T-helper 1 cell treated with Interleukin-12 subunit alpha and Interleukin-12 subunit beta and Interleukin-4 antibody, amounts not matched to agents 30 μg/mL and 1 μg/mL, for 36 hours (primary cell): Measurements from ENCODE around the gene CEP131.

Experiments used
- H3K27ac Mint-ChIP-seq: one replicate; pipeline ENCODE4 v1.8.0; 2021; ENCODE audit warnings: mild to moderate bottlenecking, mixed read lengths
- H3K27me3 Mint-ChIP-seq: one replicate; pipeline ENCODE4 v1.8.0; 2021; ENCODE audit warnings: low read depth, mixed read lengths
- H3K36me3 Mint-ChIP-seq: one replicate; pipeline ENCODE4 v1.8.0; 2021; ENCODE audit warnings: low read depth, mixed read lengths
- H3K4me1 Mint-ChIP-seq: one replicate; pipeline ENCODE4 v1.8.0; 2021; ENCODE audit warnings: low read depth, mixed read lengths
- H3K4me3 Mint-ChIP-seq: one replicate; pipeline ENCODE4 v1.8.0; 2021; ENCODE audit warnings: mild to moderate bottlenecking, moderate library complexity, mixed read lengths
- H3K9me3 Mint-ChIP-seq: one replicate; pipeline ENCODE4 v1.8.0; 2021; ENCODE audit warnings: mixed read lengths

Gene CEP131

DNA sequence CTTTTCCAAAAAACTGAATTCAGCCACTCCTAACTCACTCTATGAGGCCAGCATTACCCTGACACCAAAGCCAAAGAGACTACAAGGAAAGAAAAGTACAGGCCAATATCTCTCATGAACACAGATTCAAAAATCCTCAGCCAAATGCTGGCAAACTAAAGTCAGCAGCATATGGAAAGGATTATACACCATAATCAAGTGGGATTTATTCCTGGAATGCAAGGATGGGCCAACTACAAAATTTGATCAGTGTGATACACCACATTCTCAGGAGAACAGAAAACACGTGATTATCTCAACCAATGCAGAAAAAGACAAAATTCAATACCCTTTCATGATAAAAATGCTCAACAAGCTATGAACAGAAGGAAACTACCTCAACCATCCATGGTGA is 49.0 kb downstream of the CEP131 start:
- H3K36me3 Mint-ChIP-seq: no peaks in the 10 kb centered on the region
- H3K4me1 Mint-ChIP-seq: no peaks in the 10 kb centered on the region
- no peak overlapping the region for H3K4me3 Mint-ChIP-seq
- H3K27me3 Mint-ChIP-seq: no peaks in the 10 kb centered on the region
- no peak overlapping the region for H3K27ac Mint-ChIP-seq
- no peaks in the 10 kb centered on the region for H3K9me3 Mint-ChIP-seq

DNA sequence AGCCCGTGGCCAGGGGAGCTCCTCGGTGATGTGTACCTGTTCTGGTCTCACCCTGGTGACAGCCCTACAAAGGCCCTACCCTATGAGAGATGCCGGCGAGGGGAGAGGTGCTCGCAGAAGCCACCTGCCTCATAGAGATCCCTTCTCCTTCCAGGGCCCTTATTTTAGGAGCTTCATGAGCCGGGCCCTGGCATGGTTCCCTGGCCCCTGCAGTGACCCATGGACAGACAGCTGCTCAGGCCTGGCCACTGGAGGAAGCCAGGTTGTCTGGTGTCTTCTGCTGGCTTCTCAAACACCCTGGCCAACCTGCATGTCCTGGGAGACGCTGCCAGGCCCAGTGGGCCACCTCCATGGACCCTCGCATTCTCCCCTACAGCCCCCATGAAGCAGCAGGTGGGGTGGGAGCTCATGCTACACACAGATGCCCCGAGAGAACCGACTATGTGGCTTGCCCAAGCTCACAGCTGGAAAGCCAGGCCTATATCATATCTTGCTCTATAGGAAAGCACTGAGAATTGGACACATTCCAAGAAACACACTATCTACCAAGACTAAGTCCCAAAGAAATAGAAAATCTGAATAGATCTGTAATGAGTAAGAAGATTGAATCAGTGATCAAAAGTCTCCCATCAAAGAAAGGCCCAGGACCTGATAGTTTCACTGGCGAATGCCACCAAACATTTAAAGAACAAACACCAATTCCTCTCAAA is 49.6 kb downstream of the CEP131 start:
- H3K9me3 Mint-ChIP-seq: no peaks in the 10 kb centered on the region
- H3K36me3 Mint-ChIP-seq: no peaks in the 10 kb centered on the region
- no peak overlapping the region for H3K4me3 Mint-ChIP-seq
- no peaks in the 10 kb centered on the region for H3K27me3 Mint-ChIP-seq
- no peak overlapping the region for H3K27ac Mint-ChIP-seq
- H3K4me1 Mint-ChIP-seq: no peaks in the 10 kb centered on the region

- Mint-ChIP-seq H3K9me3 (no peaks in the 10 kb centered on the region), H3K27ac (no peak overlapping the region), H3K4me1 (no peaks in the 10 kb centered on the region), H3K4me3 (no peak overlapping the region), H3K36me3 (no peaks in the 10 kb centered on the region), H3K27me3 (peaks cover 5% of the 10 kb centered on the region)
Observed at GRCh38 chr17:81171941-81172340, 50.8 kb downstream of the CEP131 start.

GRCh38 chr17:81170727-81171494 is 51.9 kb downstream of the CEP131 start:
- Mint-ChIP-seq H3K27ac (no peak overlapping the region), H3K27me3 (peaks cover 9% of the 10 kb centered on the region), H3K36me3 (no peaks in the 10 kb centered on the region), H3K9me3 (no peaks in the 10 kb centered on the region), H3K4me1 (no peaks in the 10 kb centered on the region), H3K4me3 (no peak overlapping the region)

DNA sequence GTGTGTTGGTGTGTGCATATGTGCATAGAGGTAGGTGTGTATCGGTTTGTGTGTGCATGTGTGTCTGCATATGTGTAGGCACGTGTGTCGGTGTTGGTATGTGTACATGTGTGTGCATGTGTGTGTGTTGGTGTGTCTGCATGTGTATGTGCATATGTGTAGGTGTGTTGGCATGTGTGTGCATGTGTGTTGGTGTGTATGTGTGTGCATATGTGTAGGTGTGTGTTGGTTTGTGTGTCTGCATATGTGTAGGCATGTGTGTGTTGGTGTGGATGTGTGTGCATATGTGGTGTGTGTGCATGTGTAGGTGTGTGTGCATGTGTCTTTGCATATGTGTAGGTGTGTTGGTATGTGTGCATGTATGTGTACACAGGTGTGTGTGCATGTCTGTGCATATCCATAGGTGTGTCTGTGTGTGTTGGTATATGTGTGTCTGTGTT is 52.9 kb downstream of the CEP131 start:
- H3K36me3 Mint-ChIP-seq: no peaks in the 10 kb centered on the region
- H3K27me3 Mint-ChIP-seq: peaks cover 9% of the 10 kb centered on the region
- no peak overlapping the region for H3K27ac Mint-ChIP-seq
- no peaks in the 10 kb centered on the region for H3K4me1 Mint-ChIP-seq
- H3K9me3 Mint-ChIP-seq: no peaks in the 10 kb centered on the region
- no peak overlapping the region for H3K4me3 Mint-ChIP-seq

DNA sequence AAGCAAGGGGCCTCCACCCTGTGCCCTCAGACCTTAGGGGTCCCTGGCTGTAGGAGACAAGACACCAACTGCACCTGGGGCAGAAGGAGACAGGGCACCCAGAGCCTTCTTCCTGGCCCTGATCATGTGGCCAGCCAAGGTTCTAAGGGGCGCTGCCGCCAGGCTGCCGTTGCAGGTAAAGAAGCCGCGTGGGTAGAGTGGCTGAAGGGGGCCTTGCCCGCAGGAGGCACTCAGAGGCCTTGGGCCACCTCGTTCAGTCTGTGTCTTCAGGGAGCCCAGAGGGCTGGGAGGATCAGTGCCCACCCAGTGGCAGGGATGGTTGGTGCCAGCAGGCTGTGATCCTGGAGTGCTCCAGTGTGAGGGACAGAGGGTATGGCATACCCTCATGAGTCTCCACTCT is 55.1 kb downstream of the CEP131 start:
- H3K4me1 Mint-ChIP-seq: no peaks in the 10 kb centered on the region
- peaks cover 17% of the 10 kb centered on the region for H3K27me3 Mint-ChIP-seq
- H3K27ac Mint-ChIP-seq: no peak overlapping the region
- H3K4me3 Mint-ChIP-seq: no peak overlapping the region
- no peaks in the 10 kb centered on the region for H3K36me3 Mint-ChIP-seq
- no peaks in the 10 kb centered on the region for H3K9me3 Mint-ChIP-seq

DNA sequence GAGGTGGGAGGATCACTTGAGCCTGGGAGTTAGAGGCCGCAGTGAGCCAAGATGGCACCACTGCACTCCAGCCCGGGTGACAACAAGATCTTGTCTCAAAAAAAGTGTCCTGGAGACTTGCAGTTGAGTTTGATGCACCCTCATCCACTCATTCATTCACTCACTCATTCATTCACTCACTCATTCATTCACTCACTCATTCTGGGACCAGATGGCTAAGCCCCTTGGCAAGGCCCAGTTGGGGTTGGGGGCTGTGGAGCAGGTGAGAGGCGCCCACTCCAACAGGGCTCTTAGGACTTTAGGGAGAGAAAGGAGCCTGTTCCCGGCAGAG is 55.6 kb downstream of the CEP131 start:
- Mint-ChIP-seq H3K36me3 (no peaks in the 10 kb centered on the region), H3K27ac (no peak overlapping the region), H3K4me3 (no peak overlapping the region), H3K4me1 (no peaks in the 10 kb centered on the region), H3K27me3 (peaks cover 17% of the 10 kb centered on the region), H3K9me3 (no peaks in the 10 kb centered on the region)

DNA sequence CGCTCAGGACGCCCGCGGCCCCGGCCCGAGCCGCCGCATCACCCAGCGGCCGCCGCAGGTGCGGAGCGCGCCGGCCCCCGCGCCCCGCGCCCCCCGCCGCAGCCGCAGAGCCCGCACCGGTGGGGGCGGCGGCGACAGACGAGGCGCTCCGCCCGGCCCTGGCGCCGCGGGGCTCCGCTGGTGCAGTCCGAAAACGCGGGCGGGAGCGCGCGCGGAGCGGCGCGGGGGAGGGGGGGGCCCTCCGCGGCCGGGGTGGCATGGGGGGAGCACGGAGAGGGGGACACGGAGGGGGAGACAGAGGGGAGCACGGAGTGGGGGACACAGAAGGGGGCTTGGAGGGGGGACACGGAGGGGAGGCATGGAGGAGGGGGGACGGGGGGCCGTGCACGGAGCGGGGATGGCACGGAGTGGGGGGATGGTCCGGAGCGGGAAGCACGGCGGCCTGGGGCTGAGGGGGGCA is 56.7 kb downstream of the CEP131 start, which contains the start of gene AATK:
AATK (minus strand) TSS at position 189 of the 460 bp plus-strand sequence. CDS start 229 bp downstream, outside the sequence.
- peaks cover 17% of the 10 kb centered on the region for H3K27me3 Mint-ChIP-seq
- no peaks in the 10 kb centered on the region for H3K9me3 Mint-ChIP-seq
- no peak within 1 kb of the TSS for H3K27ac Mint-ChIP-seq
- no peaks in the 10 kb centered on the region for H3K36me3 Mint-ChIP-seq
- H3K4me1 Mint-ChIP-seq: no peaks in the 10 kb centered on the region
- H3K4me3 Mint-ChIP-seq: no peak within 1 kb of the TSS

GRCh38 chr17:81165246-81166032 is 57.3 kb downstream of the CEP131 start, which contains the start of gene PVALEF:
Gene PVALEF (plus strand): TSS chr17:81165507. CDS start chr17:81181227, 15,720 bp downstream.
- Mint-ChIP-seq H3K27me3 (peaks cover 17% of the 10 kb centered on the region), H3K4me1 (no peaks in the 10 kb centered on the region), H3K36me3 (no peaks in the 10 kb centered on the region), H3K27ac (no peak within 1 kb of the TSS), H3K9me3 (no peaks in the 10 kb centered on the region), H3K4me3 (no peak within 1 kb of the TSS)

- Mint-ChIP-seq H3K27me3 (peaks cover 17% of the 10 kb centered on the region), H3K4me1 (no peaks in the 10 kb centered on the region), H3K27ac (no peak overlapping the region), H3K9me3 (no peaks in the 10 kb centered on the region), H3K4me3 (no peak overlapping the region), H3K36me3 (no peaks in the 10 kb centered on the region)
Observed at GRCh38 chr17:81164371-81165245, 58.2 kb downstream of the CEP131 start.

DNA sequence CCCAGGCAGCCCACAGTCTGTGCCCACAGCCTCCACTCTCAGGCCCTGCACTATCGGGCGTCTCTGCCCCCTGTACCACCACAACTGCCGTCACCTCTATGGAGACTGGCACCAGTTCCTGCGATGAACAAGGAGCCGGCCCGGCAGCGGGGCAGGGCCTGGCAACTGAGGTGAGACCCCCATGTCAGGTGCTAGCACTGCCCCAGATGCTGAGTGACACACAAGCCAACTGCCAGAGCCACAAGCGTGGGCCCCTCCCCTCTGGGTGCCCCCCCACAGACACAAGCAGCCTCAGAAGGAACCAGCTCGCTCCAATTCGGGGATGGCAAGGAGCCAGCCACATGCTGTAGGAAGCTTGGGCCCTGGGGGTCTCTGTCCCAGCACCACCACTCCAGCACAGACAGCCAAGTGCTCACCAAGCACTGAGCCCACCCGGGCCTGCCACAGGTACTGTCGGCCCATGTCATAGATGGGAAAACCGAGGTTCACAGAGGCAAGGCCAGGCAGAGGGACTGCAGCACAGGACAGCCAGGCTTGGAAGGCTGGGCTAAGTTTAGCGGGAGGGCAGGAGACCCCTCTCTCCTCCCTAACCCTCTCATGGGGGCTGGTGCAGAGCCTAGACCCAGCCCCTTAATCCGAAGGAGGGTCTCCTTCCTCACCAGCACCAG is 58.9 kb downstream of the CEP131 start:
- Mint-ChIP-seq H3K4me1 (no peaks in the 10 kb centered on the region), H3K4me3 (no peak overlapping the region), H3K9me3 (no peaks in the 10 kb centered on the region), H3K27ac (no peak overlapping the region), H3K27me3 (peaks cover 17% of the 10 kb centered on the region), H3K36me3 (no peaks in the 10 kb centered on the region)

GRCh38 chr17:81163051-81163695 is 59.6 kb downstream of the CEP131 start:
- no peak overlapping the region for H3K27ac Mint-ChIP-seq
- H3K4me1 Mint-ChIP-seq: no peaks in the 10 kb centered on the region
- H3K9me3 Mint-ChIP-seq: no peaks in the 10 kb centered on the region
- no peaks in the 10 kb centered on the region for H3K36me3 Mint-ChIP-seq
- no peak overlapping the region for H3K4me3 Mint-ChIP-seq
- H3K27me3 Mint-ChIP-seq: peaks cover 17% of the 10 kb centered on the region

DNA sequence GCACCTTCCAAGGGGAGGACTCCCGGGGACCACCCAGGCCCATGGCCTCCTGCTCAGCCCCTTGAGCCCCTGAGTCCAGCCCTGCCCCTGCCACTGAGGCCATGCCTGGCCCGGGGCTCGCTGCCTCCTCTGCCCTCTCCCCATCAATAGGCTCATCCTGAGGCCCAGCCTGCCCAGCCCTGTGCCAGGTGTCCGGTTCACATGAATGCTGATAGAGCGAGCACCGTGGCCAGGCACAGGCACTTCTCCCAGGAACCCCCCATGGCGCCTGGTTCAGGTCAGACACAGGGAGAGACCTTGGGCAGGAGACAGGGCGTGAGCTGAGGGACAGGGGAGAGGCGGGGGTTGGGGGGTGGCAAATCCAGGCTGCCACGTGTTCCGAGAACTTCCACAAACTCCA is 60.3 kb downstream of the CEP131 start:
- no peak overlapping the region for H3K4me3 Mint-ChIP-seq
- H3K27ac Mint-ChIP-seq: no peak overlapping the region
- no peaks in the 10 kb centered on the region for H3K36me3 Mint-ChIP-seq
- H3K4me1 Mint-ChIP-seq: no peaks in the 10 kb centered on the region
- H3K9me3 Mint-ChIP-seq: no peaks in the 10 kb centered on the region
- H3K27me3 Mint-ChIP-seq: peaks cover 17% of the 10 kb centered on the region
